Colon (tissue), 2 donors: ENCODE measurements around the gene TCP11.

Experiments used
- FAIRE-seq: peaks from 2 replicates; lab custom pipeline; 2012; peaks lifted over from hg19 to GRCh38; lab: Jason Lieb, UNC
- donor health status: control.
- donor health status: control.

TCP11 gene

DNA sequence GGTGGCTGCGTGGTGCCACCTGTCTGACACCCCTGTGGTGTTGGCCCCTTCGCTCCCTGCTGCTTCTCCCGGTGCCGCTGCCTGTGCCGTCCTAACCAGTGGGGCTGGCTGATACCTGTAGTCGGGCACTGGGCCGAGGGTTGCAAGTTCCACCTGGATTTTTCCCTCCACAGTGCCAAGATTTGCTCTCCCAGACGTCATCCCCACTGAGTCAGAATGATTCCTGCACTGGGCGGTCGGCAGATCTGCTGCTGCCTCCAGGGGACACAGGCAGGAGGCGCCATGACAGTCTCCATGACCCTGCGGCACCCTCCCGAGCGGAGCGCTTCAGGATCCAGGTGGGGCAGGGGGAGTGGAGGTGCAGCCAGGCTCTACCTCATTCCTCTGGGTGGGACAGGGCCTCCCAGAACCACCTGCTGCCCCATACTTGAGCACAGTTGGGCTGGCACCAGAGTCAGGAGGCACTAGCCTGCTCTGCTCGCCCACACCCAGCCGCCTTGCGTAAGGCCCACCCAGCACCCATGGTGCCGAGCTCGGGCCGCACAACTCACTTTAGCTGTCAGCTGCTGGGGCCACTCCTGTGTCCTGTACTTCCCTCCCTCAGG, 60.2 kb downstream of the TCP11 start:
- no peak for FAIRE-seq

DNA sequence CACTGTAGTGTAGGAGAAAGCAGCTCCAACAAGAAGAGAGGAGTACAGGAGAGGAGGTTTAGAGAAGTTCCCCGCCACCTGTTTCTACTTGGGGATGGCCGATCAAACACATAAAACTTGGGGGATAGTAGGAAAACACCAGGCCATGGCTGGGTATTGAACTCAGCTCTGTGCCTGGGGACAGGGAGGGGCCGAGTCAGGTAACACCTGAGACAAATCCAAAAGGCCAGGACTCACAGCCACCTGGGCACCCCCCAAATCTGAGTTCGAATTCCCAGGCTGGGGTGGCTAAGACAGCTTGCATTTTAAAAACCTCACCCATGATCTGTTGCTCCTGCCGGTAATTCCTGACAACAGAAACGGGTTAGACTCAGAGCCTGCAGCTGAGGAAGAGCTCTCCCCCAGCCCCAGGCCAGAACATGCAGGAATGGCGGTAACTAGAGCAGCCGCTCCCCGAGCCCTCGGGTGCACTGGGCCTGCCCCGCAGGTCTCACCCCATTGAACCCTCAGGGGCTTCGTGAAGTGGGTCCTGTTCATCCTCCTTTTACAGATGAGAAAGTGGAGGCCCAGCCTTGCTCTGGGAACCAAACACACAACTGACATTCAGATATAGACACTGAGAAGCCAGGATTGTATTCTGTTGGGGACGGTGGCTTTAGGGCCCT, 61.0 kb downstream of the TCP11 start:
- no peak for FAIRE-seq

DNA sequence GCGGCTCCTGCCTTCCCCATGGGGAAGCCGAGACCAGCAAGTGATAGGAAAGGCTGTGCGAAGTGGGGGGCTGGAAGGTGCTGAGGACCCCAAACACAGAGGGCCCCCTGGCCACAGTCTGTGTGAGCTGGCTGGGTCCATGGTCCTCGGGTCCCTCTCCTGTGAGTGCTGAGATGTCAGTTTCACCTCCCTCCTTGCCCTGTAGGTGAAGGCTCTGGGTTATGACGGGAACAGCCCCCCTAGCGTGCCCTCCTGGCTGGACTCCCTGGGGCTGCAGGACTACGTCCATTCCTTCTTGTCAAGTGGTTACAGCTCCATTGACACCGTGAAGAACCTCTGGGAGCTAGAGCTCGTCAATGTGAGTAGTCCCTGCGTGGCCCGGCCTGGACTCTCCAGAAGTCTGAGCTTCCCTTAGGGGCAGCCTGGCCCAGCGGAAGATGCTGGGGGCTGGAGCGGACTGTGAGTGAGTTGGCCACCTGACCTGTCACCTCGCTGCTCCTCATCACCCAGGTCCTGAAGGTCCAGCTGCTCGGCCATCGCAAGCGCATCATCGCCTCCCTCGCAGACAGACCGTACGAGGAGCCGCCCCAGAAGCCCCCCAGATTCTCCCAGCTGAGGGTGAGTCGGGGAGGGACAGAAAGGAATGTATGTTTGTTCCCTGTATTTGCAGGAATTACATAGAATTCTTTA, 61.7 kb downstream of the TCP11 start:
- FAIRE-seq: no peak

DNA sequence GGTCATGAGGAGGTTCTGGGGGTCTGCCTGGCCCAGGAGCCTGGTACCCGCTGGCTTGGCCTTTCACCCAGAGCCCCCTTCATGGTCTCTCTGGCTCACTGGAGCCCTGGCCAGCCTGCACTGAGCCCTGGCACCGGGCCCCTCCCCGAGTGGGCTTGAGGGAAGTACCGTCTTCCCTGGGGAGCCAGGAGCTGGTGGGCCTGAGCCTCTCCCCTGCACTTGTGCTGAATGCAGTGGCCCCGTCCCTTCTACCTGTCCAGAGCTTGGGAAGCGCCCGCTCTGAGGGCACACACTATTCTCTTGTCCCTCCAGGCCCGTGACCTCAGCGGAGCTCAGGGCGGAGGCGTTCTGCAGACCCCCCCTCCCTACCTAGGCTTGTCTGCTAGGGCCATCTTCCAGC, 62.2 kb downstream of the TCP11 start:
- FAIRE-seq: no peak

DNA sequence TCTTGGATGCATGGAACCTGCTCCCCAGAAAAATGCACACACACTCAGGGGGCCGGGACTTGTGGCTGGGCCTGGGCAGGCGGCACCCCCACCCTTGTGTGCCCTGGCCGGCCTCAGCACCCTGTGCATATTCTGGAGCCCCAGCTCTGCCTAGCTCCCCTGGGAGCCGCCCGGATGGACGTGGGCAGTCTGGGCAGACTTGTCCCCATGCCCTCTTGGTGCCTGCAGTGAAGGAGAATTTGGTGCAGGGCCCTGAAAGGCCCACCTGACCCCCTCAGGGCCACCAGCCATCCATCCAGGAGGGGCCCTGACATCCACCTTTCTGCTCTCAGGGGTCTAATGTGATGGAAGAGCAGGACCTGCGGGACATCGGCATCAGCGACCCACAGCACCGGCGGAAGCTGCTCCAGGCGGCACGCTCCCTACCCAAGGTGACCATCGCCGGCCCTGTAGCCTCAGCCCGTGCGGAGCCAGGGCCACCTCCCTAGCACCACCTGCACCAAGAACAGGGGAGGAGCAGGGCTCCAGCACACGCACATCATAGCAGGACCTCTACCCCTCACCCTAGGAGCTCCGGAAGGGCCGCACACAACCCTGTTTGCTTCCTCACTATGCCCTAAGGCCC, 62.8 kb downstream of the TCP11 start:
- FAIRE-seq: no peak

DNA sequence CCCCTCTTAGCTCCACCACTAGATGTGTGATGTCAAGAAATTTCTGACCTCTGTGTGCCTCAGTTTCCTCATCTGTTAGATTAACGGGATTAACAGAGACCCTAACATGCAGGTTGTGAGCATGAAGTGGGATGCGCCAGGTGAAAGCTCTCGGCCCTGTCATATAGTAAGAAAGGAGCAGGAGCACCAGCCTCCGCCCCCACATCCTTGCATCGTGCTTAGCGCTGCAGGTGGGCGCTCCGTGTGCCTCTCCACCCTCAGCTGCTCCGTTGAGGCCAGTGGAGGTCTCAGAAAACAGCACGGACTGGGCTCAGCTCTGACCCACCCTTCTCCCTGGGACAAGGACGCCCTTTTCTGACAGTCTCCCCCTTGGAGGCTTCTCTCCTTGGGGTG, 63.4 kb downstream of the TCP11 start:
- no peak for FAIRE-seq

DNA sequence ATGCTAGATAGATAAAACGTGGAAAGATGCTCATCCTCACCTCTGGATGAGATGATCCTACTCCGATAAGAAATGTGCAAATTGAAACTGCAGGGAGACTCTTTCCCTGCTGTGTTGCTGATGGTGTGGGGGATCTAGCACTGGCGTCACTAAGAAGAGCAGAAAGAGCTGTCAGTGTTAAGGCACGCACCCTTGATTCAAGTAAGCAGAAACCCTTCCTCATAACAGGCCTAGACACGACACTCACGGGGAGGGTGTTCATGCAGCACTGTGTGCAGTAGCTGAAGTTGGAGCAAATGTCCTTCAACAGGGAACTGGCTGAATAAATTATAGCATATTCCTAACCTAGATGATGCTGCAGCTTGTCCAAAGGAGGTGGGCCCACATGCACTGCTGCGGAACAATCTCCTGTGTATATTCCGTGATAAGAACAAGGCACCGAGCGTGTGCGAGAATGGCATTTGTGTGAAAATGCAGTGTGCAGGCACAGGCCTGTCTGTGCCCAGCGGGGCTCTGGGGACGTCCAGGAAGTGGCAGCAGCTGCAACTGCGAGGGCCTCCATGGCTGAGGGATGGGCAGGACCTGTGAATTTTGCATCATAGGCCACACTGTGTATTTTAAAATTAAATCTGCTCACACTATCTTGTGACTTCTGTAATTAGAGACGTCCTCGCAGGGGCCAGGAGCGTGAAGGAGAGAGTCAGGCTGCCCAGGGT, 64.0 kb downstream of the TCP11 start:
- FAIRE-seq: no peak

DNA sequence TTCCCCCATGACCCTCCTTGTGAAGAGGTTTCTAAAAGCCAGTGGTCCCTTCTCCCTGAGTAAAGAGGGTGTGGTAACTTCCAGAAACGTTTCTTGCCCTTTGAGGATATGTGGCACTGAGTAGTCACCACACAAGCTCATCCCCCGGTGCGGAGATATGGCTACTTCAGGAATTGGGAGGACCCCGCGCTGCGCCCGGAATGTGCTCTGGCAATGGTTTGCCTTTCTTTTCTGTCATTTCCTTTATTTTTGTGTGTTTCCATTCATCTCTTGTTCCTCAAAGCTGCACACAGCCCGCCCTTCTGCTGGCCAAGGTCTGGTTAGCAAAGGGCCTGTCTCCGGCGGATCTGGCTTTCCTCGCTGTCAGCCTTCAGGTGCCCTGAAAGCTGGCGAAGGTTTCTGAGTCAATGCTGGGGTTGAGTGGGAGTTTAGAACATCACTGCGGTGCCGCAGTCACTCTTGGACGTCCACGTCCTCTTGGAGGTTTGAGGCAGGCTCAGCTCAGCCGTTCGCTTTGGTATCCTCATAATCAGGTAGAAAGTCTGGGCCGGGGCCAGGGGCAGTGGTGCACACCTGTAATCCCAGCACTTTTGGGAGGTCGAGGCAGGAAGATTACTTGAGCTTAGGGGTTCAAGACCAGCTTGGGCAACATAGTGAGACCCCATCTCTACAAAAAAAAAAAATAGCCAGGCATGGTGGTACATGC, 67.2 kb downstream of the TCP11 start:
- no peak for FAIRE-seq

DNA sequence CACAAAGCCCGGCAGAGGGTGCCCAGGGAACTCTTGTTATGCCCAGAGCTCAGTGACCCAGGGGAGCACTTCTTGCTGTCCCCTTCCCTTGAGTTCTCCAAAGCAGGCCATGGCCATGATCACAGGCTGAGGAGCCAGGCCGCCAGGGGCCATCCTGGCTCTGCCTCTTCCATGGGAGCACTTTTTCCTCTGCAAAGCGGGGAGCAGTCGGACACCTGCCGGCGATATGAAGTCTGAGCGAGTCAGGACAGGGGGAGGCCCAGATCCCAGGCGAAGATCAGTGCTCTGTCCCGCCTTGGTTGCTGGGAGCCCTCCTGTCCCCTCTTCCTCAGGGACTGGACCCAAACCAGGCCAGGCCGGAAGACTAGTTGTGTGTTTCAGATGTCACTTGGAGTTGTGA, 67.9 kb downstream of the TCP11 start:
- FAIRE-seq: no peak

DNA sequence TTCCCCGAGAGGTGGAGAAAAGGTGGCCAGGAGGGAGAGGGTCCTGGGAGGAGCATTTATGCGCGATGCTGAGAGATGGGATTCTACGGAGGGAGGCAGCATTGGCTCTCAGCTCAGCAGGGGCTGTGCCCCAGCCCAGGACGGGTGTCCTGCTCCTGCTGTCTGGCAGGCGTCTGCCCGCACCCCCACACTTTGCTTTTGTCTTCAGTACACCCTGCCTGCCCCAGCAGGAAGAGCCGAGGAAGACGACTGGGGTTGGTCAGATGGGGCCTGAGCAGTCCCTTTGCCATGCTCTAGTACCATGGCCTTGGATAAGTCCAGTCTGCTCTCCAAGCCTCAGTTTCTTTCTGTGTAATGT, 68.5 kb downstream of the TCP11 start:
- FAIRE-seq: no peak

DNA sequence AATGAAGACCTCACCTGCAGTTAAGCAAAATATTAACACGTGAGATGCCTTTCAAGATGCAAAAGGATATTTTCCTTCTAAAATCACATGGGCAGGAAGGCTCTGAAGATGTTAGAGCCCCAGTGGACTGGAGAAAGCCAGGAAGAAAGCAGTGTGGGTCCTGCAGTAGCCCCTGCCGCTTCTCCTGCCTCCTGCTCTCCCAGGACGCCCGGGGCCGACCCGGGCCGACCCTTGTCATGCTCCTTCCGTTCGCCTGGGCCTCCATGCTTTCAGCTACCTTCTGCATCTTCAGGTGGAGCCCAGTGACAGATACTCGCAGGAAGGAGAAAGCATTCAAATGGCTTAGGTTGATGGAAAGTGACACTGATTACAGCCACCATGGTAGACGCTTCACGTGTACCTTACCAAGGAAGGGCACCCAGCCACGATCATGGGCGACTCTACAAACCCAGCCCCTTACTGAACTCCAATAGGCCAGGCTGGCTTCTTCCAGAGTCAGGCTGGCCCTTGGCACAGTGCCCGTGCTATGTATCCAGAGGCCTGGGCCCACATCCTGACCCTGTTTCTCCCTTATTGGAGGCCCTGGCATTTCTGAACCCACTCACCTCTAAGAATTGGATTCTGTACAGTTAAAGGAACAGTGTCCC, 69.0 kb downstream of the TCP11 start:
- FAIRE-seq: no peak

DNA sequence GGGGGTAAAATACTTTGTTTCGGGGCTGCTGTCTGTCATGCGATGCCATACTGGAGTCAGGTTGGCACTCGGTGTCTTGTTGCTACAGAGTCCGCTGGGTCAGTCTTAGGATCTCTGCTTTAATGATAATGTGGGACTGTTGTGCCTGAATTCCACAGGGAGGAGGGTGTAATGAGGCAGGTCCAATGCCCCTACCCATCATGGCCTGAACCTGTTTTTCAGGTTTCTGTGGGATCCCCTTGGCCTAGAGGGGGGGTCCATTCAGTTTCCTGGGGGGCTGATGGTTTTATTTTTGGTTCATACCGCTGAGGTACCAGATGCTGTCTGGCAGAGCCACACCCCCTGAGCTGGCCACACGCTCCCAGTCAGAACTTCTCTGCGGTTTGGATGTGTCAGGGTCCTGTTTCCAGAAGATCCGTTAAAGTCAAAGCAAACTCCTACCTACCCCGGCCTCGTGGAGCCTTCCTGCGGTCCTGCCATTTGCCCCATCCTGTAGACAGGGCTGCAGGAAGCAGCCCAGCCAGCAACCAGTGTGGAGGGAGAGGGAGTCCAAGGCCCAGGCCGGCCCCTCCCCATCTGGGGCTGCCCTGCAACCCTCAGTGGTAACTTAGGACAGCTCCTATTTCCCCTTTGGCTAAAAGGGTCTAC, 69.7 kb downstream of the TCP11 start:
- no peak for FAIRE-seq

DNA sequence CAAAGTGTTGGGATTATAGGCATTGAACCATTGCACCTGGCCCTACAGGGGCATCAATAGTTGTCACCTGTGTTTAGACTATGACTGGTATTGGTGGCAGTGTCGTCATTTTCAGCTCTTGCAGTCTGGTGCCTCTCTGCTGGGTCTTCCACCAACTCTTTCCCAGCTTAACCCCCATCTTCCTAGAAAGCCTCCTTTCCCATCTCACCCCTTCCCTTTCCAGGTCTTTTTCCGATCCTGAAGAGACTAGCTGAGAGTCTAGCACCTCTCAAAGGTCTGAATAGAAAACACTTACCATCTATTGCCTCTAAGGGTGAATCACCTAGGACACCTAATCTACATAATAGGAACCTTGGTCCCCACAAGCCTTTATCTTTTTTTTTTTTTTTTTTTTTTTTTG, 71.0 kb downstream of the TCP11 start:
- FAIRE-seq: no peak

DNA sequence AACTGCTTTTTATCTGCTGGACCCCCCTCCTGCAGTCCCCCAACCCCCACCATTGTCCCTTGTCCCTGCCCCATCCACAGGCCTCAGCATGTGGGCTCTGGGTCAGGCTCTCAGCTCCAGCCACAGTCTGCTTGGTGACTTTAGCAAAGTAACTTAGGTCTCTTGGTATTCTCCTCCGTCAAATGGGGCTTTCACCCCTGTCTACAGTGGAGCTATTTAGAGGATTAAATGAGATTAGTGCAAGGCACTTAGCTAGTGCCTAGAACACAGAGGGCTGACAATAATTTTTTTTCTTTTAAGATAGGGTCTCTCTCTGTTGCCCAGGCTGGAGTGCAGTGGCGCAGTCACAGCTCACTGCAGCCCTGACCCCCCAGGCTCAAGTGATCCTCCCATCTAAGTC, 71.9 kb downstream of the TCP11 start:
- no peak for FAIRE-seq

DNA sequence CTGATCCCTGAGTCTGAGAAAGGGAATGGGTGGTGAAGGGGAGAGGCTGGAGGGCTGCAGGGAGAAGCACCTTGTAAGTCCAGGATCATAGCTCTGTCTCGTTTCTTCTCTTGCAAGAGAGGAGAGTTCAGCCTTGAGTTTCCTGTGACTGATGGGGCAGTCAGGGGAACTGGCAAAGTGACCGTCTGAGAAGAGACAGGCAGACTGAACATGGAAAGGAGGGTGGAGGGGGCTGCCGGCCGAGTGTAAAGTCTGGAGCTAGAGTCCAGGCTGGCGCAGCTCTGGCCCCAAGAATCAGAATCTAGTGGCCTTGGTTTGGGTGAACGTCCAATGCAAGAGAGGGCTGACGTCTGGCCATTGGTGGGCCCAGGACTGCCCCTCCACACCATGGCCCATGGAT, 72.5 kb downstream of the TCP11 start:
- no peak for FAIRE-seq

DNA sequence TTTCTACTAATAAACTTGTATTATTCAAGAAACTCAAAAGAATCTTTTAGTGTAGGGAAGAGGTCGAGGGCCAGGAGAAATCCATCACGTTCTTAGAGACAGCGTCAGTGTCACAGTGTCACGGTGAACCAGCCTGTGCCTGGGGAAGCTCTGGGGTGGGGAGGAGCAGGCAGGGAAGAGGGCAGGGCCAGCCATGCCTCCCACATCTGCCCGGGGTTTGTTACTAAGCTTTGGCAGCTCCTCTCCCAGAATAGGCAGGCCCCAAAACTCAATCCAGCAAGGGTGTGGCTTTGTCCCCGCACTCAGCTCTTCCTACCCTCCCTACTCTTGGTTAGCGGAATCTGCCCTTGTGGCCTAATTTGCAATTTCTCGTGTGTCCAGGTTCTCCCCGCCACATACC, 72.9 kb downstream of the TCP11 start:
- no peak for FAIRE-seq
